Stimulated activated naive CD4-positive, alpha-beta T cell (primary cell): ENCODE results near the gene IPO9.
"Not testable (repeated sequence)": the region's sequence is repeated elsewhere in the genome, so short reads cannot be mapped to it uniquely, and the experiment has no call there.

Experiments
- DNase-seq, 6 experiments: peaks; one replicate each; lab custom pipeline; 2025; lab: John Stamatoyannopoulos, UW

IPO9 gene

DNA sequence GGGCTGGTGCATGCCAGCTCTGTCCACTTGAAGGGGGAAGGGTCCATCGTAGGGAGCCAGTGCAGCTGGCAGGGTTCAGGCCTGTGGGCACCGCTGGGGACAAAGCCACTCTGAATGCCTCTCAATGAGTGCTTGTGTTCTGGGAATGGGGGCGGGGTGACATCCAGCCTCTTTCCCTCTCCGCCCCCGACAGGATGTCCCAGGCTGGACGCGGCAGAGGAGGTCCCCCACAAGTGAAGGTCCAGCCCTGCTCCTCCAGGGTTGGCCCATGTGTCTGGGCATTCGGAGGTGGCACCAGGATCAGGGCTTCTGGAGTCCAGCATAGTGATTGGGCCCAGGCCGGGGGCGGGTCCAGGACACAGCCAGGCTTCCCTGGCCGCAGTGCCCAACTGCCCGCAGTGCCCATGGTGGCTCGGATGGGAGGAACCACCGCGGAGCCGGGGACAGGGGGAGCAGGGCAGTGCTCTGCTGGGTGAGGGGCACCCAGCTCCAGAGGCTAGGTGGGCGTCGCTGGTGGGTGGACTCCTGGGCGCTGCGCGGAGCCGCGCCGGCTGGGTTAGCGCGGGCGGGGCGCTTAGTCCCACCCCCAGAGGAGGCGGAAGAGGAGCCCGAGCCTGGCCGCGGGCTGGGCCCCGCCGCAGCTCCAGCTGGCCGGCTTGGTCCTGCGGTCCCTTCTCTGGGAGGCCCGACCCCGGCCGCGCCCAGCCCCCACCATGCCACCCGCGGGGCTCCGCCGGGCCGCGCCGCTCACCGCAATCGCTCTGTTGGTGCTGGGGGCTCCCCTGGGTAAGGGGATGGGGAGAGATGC lies 59.5 kb downstream of the IPO9 start, which contains the start of gene SHISA4:
Gene SHISA4 (plus strand): TSS at position 617 of the 808 bp plus-strand sequence. CDS start 97 bp downstream, at position 714.
- DNase-seq = peak in 1 of 6 experiments; percentile 6

DNA sequence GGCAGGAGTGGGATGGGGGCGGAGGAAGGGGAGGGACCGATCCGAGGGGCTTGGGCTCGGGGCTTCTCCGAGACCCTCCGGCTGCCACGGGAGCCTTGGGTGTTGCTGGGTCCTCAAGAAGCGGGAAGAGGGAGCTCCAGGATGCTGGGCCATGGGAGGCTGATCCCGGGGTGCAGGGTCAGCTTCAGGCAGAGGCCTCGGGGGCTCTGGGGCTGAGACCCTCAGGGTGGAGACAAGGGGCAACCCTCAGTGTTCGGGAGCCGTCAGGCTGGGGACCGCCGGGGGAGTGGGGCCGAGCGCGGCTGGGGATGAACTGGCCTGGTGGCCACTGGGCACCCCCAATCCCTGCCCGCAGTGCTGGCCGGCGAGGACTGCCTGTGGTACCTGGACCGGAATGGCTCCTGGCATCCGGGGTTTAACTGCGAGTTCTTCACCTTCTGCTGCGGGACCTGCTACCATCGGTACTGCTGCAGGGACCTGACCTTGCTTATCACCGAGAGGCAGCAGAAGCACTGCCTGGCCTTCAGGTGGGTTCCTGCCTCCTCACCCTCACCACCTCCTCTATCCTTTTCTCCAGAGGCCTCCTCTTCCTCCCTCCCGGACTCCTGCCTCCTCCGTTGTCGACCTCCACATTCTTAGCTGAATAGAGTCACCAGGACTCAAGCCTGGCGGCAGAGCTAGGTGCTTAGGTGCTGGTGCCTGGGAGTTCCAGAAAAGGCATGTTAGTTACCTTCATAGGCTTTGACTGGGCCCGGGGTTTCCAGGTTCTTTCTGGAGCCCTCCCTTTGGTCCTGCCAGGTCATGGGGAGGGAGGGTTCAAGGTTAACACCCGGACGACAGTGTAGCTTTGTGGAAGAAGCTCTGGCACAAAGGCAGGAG lies 60.4 kb downstream of the IPO9 start:
- DNase-seq = peak in 2 of 6 experiments; percentile 6 to 14

DNA sequence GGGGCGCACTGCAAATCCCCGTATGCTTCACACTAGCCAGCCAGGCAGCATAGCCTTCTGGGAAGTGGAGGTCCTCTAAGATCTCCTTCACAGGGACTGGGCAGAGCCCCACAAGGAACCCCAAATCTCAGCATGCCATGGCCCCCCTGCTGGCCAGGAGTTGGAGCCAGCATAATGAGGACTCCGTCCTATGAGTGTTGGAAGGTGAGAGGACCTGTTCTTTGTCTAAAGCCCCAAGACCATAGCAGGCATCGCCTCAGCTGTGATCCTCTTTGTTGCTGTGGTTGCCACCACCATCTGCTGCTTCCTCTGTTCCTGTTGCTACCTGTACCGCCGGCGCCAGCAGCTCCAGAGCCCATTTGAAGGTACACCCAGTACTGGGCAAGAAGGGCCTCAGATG lies 61.3 kb downstream of the IPO9 start:
- DNase-seq = no peak

DNA sequence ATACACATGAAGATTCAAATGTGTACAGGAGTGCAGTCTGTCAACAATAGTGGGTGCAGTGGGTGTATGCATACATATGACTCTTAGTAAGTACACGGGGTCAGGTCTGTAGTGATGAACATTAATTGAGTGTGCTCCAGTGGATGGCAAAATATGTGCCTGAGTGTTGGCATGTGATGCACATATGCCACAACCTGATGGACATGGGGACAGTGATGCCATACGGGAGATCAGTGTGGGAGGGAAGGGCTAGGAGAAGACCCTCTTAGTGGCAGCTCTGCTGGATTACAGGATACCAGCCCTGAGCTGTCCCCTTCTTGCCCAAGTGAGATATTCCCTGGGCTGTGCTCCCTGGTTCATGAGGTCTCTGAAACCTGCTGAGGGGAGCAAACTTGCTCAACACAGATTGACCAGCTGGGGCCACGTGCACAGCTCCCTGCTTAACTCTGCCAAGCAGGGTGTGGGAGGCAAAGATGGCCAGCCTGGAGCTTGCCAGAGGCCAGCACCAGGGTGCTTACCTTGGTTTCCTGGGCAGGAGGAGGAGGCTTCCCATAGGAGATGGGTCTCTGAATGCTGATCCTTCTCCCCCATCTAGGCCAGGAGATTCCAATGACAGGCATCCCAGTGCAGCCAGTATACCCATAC lies 62.0 kb downstream of the IPO9 start:
- no peak for DNase-seq

DNA sequence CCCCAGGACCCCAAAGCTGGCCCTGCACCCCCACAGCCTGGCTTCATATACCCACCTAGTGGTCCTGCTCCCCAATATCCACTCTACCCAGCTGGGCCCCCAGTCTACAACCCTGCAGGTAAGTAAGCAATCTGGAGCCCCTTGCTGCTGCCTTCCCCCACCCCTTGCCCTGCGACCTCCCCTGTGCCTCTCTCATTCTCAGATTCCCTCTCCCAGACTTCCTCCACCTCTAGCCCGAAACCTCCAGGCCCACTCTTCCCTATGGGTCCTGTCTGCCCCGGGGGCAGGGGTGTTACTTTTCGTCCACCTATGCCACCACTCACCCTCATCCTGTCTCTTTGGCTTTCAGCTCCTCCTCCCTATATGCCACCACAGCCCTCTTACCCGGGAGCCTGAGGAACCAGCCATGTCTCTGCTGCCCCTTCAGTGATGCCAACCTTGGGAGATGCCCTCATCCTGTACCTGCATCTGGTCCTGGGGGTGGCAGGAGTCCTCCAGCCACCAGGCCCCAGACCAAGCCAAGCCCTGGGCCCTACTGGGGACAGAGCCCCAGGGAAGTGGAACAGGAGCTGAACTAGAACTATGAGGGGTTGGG lies 62.6 kb downstream of the IPO9 start:
- no peak for DNase-seq

DNA sequence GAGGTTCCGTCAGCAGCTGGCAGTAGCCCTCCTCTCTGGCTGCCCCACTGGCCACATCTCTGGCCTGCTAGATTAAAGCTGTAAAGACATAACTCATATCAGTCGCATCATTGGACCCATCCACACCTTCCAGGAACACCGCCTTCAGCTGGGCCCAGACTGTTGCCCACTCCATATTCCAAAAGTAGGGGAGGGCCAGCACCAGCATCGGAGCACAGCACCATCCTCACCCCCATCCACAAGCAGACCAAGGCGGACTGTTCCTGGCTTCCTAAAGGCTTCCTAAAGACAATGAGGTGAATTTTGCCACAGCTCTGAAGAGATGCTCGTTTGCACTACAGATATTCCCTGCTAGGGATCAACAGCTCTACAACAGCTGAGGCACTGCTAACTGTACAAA lies 63.3 kb downstream of the IPO9 start:
- no peak for DNase-seq

DNA sequence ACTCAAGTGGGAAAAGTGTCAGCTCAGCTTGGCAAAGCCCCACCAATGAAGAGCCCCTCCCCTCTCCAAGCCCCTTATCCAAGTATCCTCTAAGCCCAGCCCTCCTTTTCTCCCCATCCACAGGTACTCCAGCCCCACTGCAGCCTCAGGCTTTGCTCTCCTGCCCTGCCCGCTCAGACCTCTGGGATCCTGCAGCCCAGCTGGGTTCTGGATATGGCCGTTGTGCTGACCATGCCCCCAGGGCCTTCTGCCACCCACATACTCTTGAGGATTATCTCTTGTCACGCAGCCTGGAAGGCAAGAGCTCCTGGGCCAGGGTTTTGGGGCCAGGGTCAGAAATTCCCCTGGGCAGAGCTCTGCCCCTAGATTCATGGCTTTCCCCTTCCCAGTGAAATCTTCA lies 64.5 kb downstream of the IPO9 start:
- DNase-seq = no peak

DNA sequence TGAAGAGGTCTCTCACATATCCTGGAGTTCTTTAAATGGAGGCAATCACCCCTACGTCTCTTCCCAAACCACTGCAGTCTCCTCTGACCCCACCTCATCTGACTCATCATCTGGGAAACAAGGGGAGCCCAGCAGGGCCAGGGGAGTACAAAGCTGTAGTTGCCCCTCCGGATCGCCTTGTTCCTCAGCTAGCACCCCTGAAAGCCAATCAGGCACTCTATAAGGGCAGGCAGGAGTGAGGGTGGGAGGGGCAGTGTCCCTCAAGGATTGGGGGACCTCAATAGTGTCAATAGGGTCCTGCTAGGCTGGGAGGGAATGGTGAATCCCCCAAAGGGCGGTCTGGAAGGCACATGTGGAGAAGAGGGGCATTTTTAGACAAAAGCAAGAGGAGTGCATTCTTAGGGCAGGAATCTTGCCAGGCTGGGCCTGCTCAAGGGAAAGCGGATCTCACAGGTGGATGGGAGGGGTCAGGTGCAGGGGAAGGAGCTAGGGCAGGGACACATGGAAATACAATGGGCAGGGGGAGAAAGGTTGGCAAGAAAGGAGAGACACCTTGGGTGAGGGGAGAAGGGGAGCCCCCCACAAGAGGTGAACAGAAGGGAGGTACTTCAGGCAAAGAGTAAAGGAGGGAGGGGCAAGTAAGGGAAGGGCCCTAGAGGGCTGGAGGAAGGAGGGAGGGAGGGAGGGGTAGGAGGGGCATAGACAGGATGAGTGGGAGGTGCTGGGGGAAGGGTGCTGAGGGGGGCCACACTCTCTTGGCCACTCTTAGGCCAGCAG lies 65.6 kb downstream of the IPO9 start:
- no peak for DNase-seq

DNA sequence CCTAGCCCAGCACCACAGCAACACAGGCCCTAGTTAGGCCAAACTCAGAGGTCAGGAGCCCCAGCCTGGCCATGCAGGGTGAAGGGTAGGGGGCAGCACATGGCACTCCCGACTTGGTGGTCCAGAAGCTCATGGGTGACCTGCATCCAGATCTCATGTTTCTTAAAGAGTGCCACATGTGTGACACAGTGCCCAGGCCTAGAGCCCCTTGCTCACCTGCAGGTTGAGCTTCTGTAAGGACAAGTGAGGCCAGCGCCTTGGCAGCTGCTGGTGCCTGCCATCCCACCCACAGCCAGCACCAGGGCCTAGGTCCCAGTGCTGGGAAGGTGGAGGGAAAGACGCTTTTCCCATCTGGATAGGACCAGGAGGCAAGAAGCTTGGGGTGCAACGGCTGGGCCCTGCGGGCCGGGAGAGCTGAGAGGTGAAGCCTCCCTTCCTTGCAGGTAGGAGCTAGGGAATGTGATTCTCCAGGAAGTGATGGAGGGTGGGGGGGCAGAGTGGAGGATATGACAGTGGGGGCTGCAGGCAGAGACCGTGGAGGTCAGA lies 66.2 kb downstream of the IPO9 start:
- DNase-seq = no peak

DNA sequence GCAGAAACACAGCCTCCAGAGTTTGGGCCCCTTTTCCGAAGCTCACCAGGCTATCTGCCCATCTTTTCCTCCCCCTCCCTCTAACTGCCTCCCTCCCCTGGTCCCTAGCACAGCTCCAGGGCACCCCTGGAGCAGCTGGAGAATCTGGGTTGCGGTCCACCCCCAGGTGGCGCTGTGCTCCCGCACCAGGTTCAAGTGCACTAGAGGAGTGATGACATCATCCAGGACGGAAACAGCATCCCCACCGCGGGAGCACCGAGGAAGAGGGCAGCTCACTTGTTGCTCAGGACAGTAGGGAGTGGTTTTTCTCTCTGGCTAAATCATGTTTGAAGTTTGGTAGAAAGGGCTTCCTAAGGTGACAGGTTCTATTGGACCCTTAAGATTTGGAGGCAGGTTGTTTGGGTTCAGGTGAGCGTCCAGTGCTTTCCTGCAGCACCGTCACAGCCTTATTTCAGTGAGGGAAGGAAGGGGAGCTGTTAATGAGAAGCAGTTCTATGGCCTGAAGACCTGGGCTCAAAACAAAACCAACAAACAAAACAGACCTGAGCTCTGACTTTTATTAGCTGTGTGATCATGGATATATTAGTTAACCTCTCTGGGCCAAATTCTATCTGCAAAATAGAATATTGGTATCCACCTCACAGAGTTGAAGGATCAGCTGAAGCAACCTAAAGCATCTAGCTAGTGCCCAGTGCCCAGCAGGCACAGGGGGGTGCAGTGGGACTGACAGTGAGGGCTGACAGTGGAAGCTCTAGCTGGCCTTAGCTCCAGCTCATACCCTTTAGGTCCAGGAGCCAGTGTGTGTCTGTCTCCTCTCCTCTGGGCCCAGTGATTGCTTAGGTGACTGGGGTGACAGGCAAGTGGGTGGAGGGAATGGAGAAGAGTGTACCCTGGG lies 67.2 kb downstream of the IPO9 start:
- peak; percentile 40 to 75 (median 66) for DNase-seq

DNA sequence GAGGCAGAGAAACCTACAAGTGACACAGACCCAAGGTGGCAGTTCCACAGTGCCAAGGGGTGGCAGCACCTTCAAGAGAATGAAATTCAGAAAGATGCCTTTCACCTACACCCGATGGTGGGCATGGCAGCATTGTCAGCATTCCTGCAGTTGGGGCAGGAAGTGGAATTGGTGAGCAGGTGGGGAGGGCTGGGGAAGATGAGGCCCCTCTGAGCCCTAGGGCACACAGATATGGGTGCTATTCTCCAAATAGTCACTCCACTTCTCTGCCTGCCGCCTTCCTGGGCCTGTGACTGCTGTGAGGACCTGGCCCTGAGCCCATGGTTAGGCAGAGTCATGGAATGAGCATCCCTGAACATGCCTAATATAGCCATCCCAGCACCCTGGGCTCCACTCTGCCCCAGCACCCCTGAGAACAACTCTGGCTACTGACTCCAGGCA lies 68.0 kb downstream of the IPO9 start:
- DNase-seq = no peak

DNA sequence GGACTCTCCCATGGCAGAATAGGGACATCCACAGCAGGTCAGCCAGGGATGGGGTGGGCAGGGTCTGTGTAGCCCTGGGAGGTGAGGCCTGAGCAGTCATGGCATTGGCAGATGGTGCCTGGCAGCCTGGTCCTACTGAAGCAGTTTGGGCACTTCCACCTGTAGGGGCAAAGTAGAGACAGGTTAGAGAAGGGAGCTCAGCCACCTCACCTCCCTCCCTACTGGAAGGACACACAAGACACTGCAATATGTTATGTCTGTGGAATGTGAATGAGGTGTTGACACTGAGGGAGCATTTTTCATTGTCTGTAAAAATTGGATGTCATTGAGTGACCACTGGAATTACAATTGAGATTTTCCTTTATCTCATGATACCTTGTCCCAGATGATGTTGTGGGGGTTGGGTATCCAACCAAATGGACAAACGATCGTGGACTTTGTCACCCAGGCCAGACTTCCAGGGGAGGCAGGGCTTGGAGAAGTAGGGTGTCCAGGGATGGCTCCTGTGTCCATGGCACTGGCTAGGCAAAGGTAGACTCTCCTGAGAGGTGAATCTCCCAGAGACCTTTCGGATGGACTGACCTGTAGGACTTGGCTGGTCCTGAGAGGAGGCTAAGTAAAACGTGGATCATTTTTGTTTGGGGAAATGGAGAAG lies 69.4 kb downstream of the IPO9 start:
- DNase-seq = no peak

DNA sequence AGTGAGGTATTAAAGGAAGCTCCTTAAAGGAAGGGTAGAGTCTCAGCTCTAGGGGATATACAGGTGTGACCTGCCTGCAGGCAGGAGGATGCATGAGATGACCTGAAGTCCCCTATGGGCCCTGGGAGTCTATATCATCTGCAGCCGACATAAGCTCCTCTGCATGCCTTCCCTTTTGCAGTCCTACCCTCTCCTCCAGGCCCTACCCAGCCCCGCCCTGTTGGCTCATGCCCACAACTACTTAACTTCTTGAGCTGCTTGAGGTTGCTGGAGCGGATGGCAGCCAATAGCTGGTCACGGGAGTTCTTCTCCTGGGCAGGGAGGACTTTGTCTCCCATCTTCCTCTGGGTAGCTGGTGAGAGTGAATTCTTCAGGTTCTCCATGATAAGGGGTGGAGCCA lies 70.0 kb downstream of the IPO9 start:
- DNase-seq = no peak

DNA sequence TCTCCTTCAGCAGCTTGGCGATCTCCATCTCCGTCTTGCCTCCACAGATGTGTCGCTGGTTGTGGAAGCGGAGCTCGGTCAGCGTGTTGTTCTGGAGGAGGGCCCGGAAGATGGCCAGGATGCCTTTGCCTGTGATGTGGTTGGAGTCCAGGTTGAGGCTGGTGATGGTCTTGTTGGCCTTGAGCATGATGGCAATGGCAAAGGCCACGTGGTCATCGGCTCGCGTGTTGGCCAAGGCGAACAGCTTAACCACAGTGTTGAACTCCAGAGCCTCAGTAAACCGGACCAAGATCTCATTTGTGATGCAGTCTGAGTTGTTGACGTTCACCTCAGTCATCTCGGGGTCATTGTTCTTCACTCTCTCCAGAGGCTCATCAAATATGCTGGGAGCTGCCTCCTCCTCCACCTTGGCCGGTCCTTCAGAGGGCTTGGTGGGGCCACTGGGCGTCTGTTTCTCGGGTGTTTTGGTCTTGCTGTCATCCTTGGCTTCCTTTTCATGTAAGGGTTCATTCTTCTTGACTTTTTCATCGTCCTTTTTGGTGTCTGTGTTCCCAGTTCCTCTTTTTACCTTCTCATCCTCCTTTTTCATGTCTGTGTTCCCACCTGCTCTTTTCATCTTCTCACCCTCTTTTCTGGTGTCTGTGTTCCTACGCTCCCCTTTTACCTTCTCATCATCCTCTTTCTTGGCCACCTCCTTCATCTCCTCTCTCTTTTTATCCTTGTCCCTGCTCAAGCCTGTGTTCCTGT lies 70.9 kb downstream of the IPO9 start:
- no peak for DNase-seq

DNA sequence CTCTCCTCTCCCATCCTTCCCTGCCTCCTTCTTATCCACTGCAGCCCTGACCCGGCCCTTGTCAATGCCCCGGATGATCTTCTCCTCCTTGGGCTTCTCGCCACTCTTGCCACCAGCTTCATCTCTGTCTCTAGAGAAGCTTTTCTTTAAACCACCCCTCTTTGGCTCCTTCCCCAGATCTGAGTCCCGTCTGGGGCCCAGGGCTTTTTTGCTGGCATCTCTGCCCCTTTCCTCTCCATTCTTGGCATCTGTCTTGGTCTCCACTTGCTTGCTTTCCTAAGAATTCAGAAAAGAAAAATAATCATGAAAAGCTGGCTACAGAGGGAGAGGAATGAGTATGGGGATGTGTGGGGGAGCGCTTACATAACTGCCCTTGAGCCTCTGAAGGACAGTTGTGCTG lies 71.5 kb downstream of the IPO9 start:
- DNase-seq = no peak

DNA sequence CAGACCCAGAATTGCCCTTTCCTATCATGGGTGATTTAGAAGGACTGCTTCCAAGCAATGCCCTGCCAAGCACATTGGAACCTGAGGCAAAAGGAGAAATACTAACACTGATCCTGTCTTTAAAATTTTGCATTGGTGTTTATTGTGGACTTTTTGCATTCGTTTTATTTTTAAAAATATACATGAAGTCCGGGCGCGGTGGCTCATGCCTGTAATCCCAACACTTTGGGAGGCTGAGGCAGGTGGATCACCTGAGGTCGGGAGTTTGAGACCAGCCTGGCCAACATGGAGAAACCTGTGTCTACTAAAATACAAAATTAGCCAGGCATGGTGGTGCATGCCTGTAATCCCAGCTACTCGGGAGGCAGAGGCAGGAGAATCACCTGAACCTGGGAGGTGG lies 72.1 kb downstream of the IPO9 start:
- not testable (repeated sequence) for DNase-seq

DNA sequence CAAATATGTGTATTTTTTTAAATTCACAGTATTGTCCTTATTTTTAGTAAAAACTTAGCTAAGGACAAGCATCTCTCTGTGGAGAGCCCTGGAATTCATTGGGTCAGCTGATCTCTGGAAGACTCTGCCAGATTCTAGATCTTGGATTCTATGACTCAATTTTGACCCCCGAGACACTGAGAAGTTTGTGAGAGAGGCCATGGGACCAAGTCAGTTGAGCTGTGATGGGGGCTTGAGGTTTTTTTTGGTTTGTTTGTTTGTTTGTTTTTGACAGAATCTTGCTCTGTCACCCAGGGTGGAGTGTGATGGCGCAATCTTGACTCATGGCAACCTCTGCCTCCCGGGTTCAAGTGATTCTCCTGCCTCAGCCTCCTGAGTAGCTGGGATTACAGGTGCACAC lies 73.2 kb downstream of the IPO9 start:
- DNase-seq = no peak

DNA sequence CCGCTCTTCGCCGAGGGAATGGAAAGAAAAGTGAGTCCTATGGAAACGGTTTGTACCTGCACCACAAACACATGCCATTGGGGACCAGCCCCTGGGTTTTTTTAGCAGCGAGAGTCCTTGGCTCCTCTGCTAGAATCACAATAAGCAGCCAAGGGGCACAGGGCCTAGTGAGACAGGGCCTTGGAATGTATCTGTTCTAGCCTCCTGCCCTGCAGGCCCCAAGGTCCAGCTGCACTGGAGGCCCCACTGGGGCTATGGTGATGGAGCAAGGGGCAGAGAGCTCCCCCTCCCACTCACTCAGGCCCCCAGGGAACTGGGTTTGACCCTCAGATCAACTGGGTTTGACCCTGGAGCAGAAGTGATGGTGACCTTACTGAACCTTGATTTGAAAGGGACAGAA lies 74.2 kb downstream of the IPO9 start:
- DNase-seq = no peak

DNA sequence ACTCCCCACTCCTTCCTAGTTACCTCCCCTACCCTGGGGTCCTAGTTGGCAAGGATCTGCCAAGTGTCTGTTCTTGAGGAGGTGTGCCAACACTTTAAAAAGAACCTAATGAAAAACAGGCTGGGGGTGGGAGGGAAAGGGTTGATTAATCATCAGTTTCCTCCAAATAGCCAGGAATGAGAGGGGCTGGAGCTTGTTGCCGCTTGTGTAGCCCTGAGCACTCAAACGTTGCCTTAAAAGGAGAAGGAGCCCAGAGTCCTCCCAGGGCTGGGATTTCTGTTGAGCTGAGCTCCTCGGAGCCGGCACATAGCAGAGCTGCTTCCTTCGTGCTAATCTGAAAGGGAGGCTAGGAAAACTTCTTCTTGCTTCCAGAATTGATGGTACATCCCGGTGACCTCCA lies 75.6 kb downstream of the IPO9 start:
- no peak for DNase-seq
